ENCODE results near the gene XPO6. TPM values are rescaled to one million over a fixed set of nuclear protein-coding genes. Genes with fewer than 3 reads are reported as not detected.
"Not testable (repeated sequence)": the region's sequence is repeated elsewhere in the genome, so short reads cannot be mapped to it uniquely, and the experiment has no call there.

Gene XPO6
- 100 to 1,000 TPM in 2 of 8 experiments, 10 to 100 TPM in 6; 61.4 to 150 (median 82.2) TPM for total RNA-seq

- H3K27ac ChIP-seq: peak within 1 kb of the TSS; percentile 78 to 92
- H3K4me1 ChIP-seq (replicated peaks in 1 of 2): peaks cover 19 to 20% of the 10 kb centered on the region in 2 donors
- 0 to 61% (median 5%) methylated on average over 1 to 11 of the region's 76 CpGs; no CpG with 5 or more reads in 3 of the 10 experiments for WGBS, 10 experiments
- peak; percentile 70 to 92 (median 90) for ATAC-seq (replicated peaks in 6 of 8)
- in situ Hi-C loops (cut with MboI; ENCODE audit: low pct_unique_long_range_greater_than_20kb in 2 of 9, low sequenced_read_pairs in 9 of 9, unreplicated experiment in 9 of 9): no loop called here
- peak within 1 kb of the TSS; percentile 57 to 89 (median 67) for H3K4me3 ChIP-seq
Measured at GRCh38 chr16:28211758-28212531, at the start of gene XPO6. TSS of gene XPO6 (minus strand) at chr16:28211965. CDS start at chr16:28211368, 597 bp downstream.

- no peak overlapping the region for H3K27ac ChIP-seq
- no peak overlapping the region for H3K4me3 ChIP-seq
- H3K4me1 ChIP-seq (replicated peaks in 1 of 2): peaks cover 3 to 5% of the 10 kb centered on the region in 2 donors
- WGBS, 10 experiments: no CpG with 5 or more reads among the region's 1 CpG
- in situ Hi-C loops (cut with MboI; ENCODE audit: low pct_unique_long_range_greater_than_20kb in 2 of 9, low sequenced_read_pairs in 9 of 9, unreplicated experiment in 9 of 9): no loop called here
- ATAC-seq (replicated peaks in 6 of 8): no peak
Measured at GRCh38 chr16:28260193-28260592, 48.4 kb upstream of the XPO6 start.

GRCh38 chr16:28259781-28260150 lies 48.0 kb upstream of the XPO6 start:
- in situ Hi-C loops (cut with MboI; ENCODE audit: low pct_unique_long_range_greater_than_20kb in 2 of 9, low sequenced_read_pairs in 9 of 9, unreplicated experiment in 9 of 9): no loop called here
- Histone ChIP-seq H3K4me1 (replicated peaks in 1 of 2) (peaks cover 3 to 5% of the 10 kb centered on the region in 2 donors), H3K27ac (no peak overlapping the region), H3K4me3 (no peak overlapping the region)
- no peak for ATAC-seq (replicated peaks in 6 of 8)
- WGBS, 10 experiments: 0 to 100% (median 76%) methylated on average over 1 to 3 of the region's 7 CpGs; no CpG with 5 or more reads in 4 of the 10 experiments

GRCh38 chr16:28259091-28259780 lies 47.5 kb upstream of the XPO6 start:
- Histone ChIP-seq H3K4me1 (replicated peaks in 1 of 2) (peaks cover 3 to 5% of the 10 kb centered on the region in 2 donors), H3K4me3 (no peak overlapping the region), H3K27ac (no peak overlapping the region)
- 77 to 80% (median 80%) methylated on average over 1 to 4 of the region's 29 CpGs; no CpG with 5 or more reads in 7 of the 10 experiments for WGBS, 10 experiments
- ATAC-seq (replicated peaks in 6 of 8): peak in 1 of 8 experiments; percentile 19
- in situ Hi-C loops (cut with MboI; ENCODE audit: low pct_unique_long_range_greater_than_20kb in 2 of 9, low sequenced_read_pairs in 9 of 9, unreplicated experiment in 9 of 9): no loop called here

- H3K27ac ChIP-seq: no peak overlapping the region
- in situ Hi-C loops (cut with MboI; ENCODE audit: low pct_unique_long_range_greater_than_20kb in 2 of 9, low sequenced_read_pairs in 9 of 9, unreplicated experiment in 9 of 9): no loop called here
- WGBS, 10 experiments: 0 to 18% methylated on average over 1 to 3 of the region's 18 CpGs; no CpG with 5 or more reads in 8 of the 10 experiments
- H3K4me3 ChIP-seq: no peak overlapping the region
- peaks cover 3 to 5% of the 10 kb centered on the region in 2 donors for H3K4me1 ChIP-seq (replicated peaks in 1 of 2)
- peak; percentile 24 to 92 (median 53) for ATAC-seq (replicated peaks in 6 of 8)
Measured at GRCh38 chr16:28258567-28258966, 46.8 kb upstream of the XPO6 start.

- Histone ChIP-seq H3K27ac (no peak overlapping the region), H3K4me1 (replicated peaks in 1 of 2) (peaks cover 3 to 5% of the 10 kb centered on the region in 2 donors), H3K4me3 (no peak overlapping the region)
- WGBS, 10 experiments: 42 to 100% (median 82%) methylated on average over 1 to 4 of the region's 4 CpGs; no CpG with 5 or more reads in 3 of the 10 experiments
- in situ Hi-C loops (cut with MboI; ENCODE audit: low pct_unique_long_range_greater_than_20kb in 2 of 9, low sequenced_read_pairs in 9 of 9, unreplicated experiment in 9 of 9): no loop called here
- ATAC-seq (replicated peaks in 6 of 8): no peak
Measured at GRCh38 chr16:28257256-28257655, 45.5 kb upstream of the XPO6 start.

- no peak for ATAC-seq (replicated peaks in 6 of 8)
- Histone ChIP-seq H3K4me3 (no peak overlapping the region), H3K4me1 (replicated peaks in 1 of 2) (peaks cover 3 to 5% of the 10 kb centered on the region in 2 donors), H3K27ac (no peak overlapping the region)
- in situ Hi-C loops (cut with MboI; ENCODE audit: low pct_unique_long_range_greater_than_20kb in 2 of 9, low sequenced_read_pairs in 9 of 9, unreplicated experiment in 9 of 9): no loop called here
- WGBS, 10 experiments: 77 to 94% (median 83%) methylated on average over 1 to 5 of the region's 12 CpGs; no CpG with 5 or more reads in 5 of the 10 experiments
Measured at GRCh38 chr16:28255838-28256237, 44.1 kb upstream of the XPO6 start.

- 62 to 100% (median 97%) methylated on average over 1 to 4 of the region's 6 CpGs; no CpG with 5 or more reads in 4 of the 10 experiments for WGBS, 10 experiments
- no peak for ATAC-seq (replicated peaks in 6 of 8)
- no peak overlapping the region for H3K27ac ChIP-seq
- H3K4me1 ChIP-seq (replicated peaks in 1 of 2): peaks cover 5 to 9% of the 10 kb centered on the region in 2 donors
- in situ Hi-C loops (cut with MboI; ENCODE audit: low pct_unique_long_range_greater_than_20kb in 2 of 9, low sequenced_read_pairs in 9 of 9, unreplicated experiment in 9 of 9): no loop called here
- H3K4me3 ChIP-seq: no peak overlapping the region
Measured at GRCh38 chr16:28254158-28254557, 42.4 kb upstream of the XPO6 start.

- H3K4me3 ChIP-seq: no peak overlapping the region
- 10 to 80% (median 20%) methylated on average over 1 to 3 of the region's 3 CpGs; no CpG with 5 or more reads in 3 of the 10 experiments for WGBS, 10 experiments
- H3K4me1 ChIP-seq (replicated peaks in 1 of 2): peaks cover 2 to 4% of the 10 kb centered on the region in 2 donors
- in situ Hi-C loops (cut with MboI; ENCODE audit: low pct_unique_long_range_greater_than_20kb in 2 of 9, low sequenced_read_pairs in 9 of 9, unreplicated experiment in 9 of 9): no loop called here
- no peak for ATAC-seq (replicated peaks in 6 of 8)
- H3K27ac ChIP-seq: no peak overlapping the region
Measured at GRCh38 chr16:28250999-28251398, 39.2 kb upstream of the XPO6 start.

GRCh38 chr16:28249483-28249882 lies 37.7 kb upstream of the XPO6 start:
- H3K27ac ChIP-seq; H3K4me1 ChIP-seq (replicated peaks in 1 of 2); in situ Hi-C loops (cut with MboI; ENCODE audit: low pct_unique_long_range_greater_than_20kb in 2 of 9, low sequenced_read_pairs in 9 of 9, unreplicated experiment in 9 of 9); H3K4me3 ChIP-seq: not testable (repeated sequence)
- 20 to 100% (median 50%) methylated on average over 1 to 2 of the region's 2 CpGs; no CpG with 5 or more reads in 5 of the 10 experiments for WGBS, 10 experiments
- ATAC-seq (replicated peaks in 6 of 8): peak in 1 of 8 experiments; percentile 53

- in situ Hi-C loops (cut with MboI; ENCODE audit: low pct_unique_long_range_greater_than_20kb in 2 of 9, low sequenced_read_pairs in 9 of 9, unreplicated experiment in 9 of 9): no loop called here
- Histone ChIP-seq H3K27ac (no peak overlapping the region), H3K4me1 (replicated peaks in 1 of 2) (no peaks in the 10 kb centered on the region), H3K4me3 (no peak overlapping the region)
- ATAC-seq (replicated peaks in 6 of 8): no peak
- 79 to 100% (median 80%) methylated on average over 1 to 4 of the region's 6 CpGs; no CpG with 5 or more reads in 7 of the 10 experiments for WGBS, 10 experiments
Measured at GRCh38 chr16:28241924-28242323, 30.2 kb upstream of the XPO6 start.

GRCh38 chr16:28237754-28238357 lies 26.1 kb upstream of the XPO6 start:
- H3K4me3 ChIP-seq: no peak overlapping the region
- H3K4me1 ChIP-seq (replicated peaks in 1 of 2): no peaks in the 10 kb centered on the region
- in situ Hi-C loops (cut with MboI; ENCODE audit: low pct_unique_long_range_greater_than_20kb in 2 of 9, low sequenced_read_pairs in 9 of 9, unreplicated experiment in 9 of 9): no loop called here
- WGBS, 10 experiments: 62 to 100% (median 95%) methylated on average over 1 to 3 of the region's 3 CpGs; no CpG with 5 or more reads in 1 of the 10 experiments
- H3K27ac ChIP-seq: no peak overlapping the region
- ATAC-seq (replicated peaks in 6 of 8): no peak

- no peak for ATAC-seq (replicated peaks in 6 of 8)
- H3K27ac ChIP-seq: no peak overlapping the region
- 0 to 86% (median 65%) methylated on average over 1 to 2 of the region's 2 CpGs; no CpG with 5 or more reads in 4 of the 10 experiments for WGBS, 10 experiments
- in situ Hi-C loops (cut with MboI; ENCODE audit: low pct_unique_long_range_greater_than_20kb in 2 of 9, low sequenced_read_pairs in 9 of 9, unreplicated experiment in 9 of 9): no loop called here
- no peak overlapping the region for H3K4me3 ChIP-seq
- H3K4me1 ChIP-seq (replicated peaks in 1 of 2): no peaks in the 10 kb centered on the region
Measured at GRCh38 chr16:28231763-28232162, 20.0 kb upstream of the XPO6 start.

All from motor neuron (in vitro differentiated cells).